Caco-2 (cell line): ENCODE measurements around the gene FNDC3B. TPM values are rescaled to one million over a fixed set of nuclear protein-coding genes. Genes with fewer than 3 reads are reported as not detected.

Experiments
- BruUV-seq: library from RNA; stranded (reverse); fragments of 400-500 nt; replicated peaks from 2 replicates; lab custom pipeline; 2021; lab: Mats Ljungman, UMichigan
- CTCF ChIA-PET: fragments of 300-600 bp; sonication (Branson Sonifier 250); formaldehyde crosslinking; loops from one replicate; lab custom pipeline; 2022; ENCODE audit warnings: antibody characterized with exemption; lab: Charles Lee
- POLR2A ChIA-PET: fragments of 300-600 bp; sonication (Branson Sonifier 250); formaldehyde crosslinking; loops from one replicate; lab custom pipeline; 2022; ENCODE audit warnings: antibody characterized with exemption; lab: Charles Lee
- DNase-seq, 2 experiments: peaks; one replicate each; pipeline versions ENCODE4 v3.0.0 to v3.0.0-alpha.2; 2020 to 2022
- H3K27me3 ChIP-seq: replicated peaks from 2 replicates; pipeline ENCODE4 v1.6.0; 2011; ENCODE audit warnings: low read length; ENCODE audit not compliant: control insufficient read depth, insufficient read depth
- H3K36me3 ChIP-seq: 2 replicates; pipeline ENCODE4 v1.5.1; 2011; ENCODE audit warnings: low read length; ENCODE audit not compliant: control insufficient read depth, insufficient read depth
- H3K4me1 ChIP-seq: fragments of 250-450 bp; sonication (Bioruptor Pico); 2 replicates; pipeline ENCODE4 v1.5.1; 2020; ENCODE audit warnings: mild to moderate bottlenecking
- H3K4me3 ChIP-seq: 2 replicates; pipeline ENCODE4 v1.5.1; 2011; ENCODE audit warnings: low read depth, mild to moderate bottlenecking, control low read depth, low read length
- H3K9me3 ChIP-seq: fragments of 250-450 bp; sonication (Bioruptor Pico); 2 replicates; pipeline ENCODE4 v1.5.1; 2020; ENCODE audit warnings: mild to moderate bottlenecking, moderate library complexity
- H3K27ac Mint-ChIP-seq: one replicate; pipeline ENCODE4 v1.8.0; 2022; ENCODE audit warnings: mixed read lengths; ENCODE audit not compliant: unreplicated experiment
- H3K27me3 Mint-ChIP-seq: one replicate; pipeline ENCODE4 v1.8.0; 2022; ENCODE audit warnings: mixed read lengths; ENCODE audit not compliant: insufficient read depth, unreplicated experiment
- H3K36me3 Mint-ChIP-seq: one replicate; pipeline ENCODE4 v1.8.0; 2022; ENCODE audit warnings: mild to moderate bottlenecking, mixed read lengths; ENCODE audit not compliant: insufficient read depth, unreplicated experiment
- H3K4me1 Mint-ChIP-seq: one replicate; pipeline ENCODE4 v1.8.0; 2022; ENCODE audit warnings: low read depth, mixed read lengths; ENCODE audit not compliant: unreplicated experiment
- H3K4me3 Mint-ChIP-seq: one replicate; pipeline ENCODE4 v1.8.0; 2022; ENCODE audit warnings: mild to moderate bottlenecking, moderate library complexity, mixed read lengths; ENCODE audit not compliant: unreplicated experiment
- H3K9me3 Mint-ChIP-seq: one replicate; pipeline ENCODE4 v1.8.0; 2022; ENCODE audit warnings: mixed read lengths; ENCODE audit not compliant: unreplicated experiment
- CTCF ChIP-seq, 2 experiments: fragments of 200-600 bp in 1 of 2; IDR thresholded peaks; 1 replicate in 1 of 2; 2 replicates in 1 of 2; pipeline versions ENCODE4 v1.5.1 to v1.8.0; 2011 to 2022; ENCODE audit warnings: antibody characterized with exemption in 1 of 2, control low read depth in 1 of 2, inconsistent platforms in 1 of 2, low read depth in 1 of 2, low read length in 1 of 2, mild to moderate bottlenecking in 1 of 2, moderate library complexity in 1 of 2; ENCODE audit not compliant: insufficient read depth in 1 of 2, severe bottlenecking in 1 of 2, unreplicated experiment in 1 of 2
- intact Hi-C: fragments of 100-400 bp; cut with micrococcal nuclease; formaldehyde crosslinking; loops from one replicate; pipeline ENCODE4 v1.10.0; 2022; ENCODE audit not compliant: unreplicated experiment
- total RNA-seq: library from RNA; stranded (reverse); gene quantifications from 2 replicates; pipeline ENCODE4 v1.2.3, GENCODE V29; 2022

Gene FNDC3B
- total RNA-seq, 1 experiment from 2014 or later, result 59.8 TPM

- no peak for TF ChIP-seq CTCF (IDR thresholded peaks at IDR 0.05; ENCODE audit: insufficient read depth in 1 of 2, low read depth in 1 of 2, low read length in 1 of 2, severe bottlenecking in 1 of 2, unreplicated experiment in 1 of 2)
- Mint-ChIP-seq H3K27ac (no peak overlapping the region), H3K9me3 (no peaks in the 10 kb centered on the region), H3K4me1 (peaks cover 12% of the 10 kb centered on the region), H3K27me3 (no peaks in the 10 kb centered on the region), H3K36me3 (peaks cover 4% of the 10 kb centered on the region), H3K4me3 (no peak overlapping the region)
- ChIA-PET CTCF (no interaction called here), POLR2A (interaction anchor here (0.6 kb wide), 1 partner anchor 531 kb away, joined by 3 read pairs; no protein-coding TSS in a partner anchor)
- H3K4me3 ChIP-seq, result no peak overlapping the region
- BruUV-seq, result no TSS peak
- H3K9me3 ChIP-seq, result no peaks in the 10 kb centered on the region
- intact Hi-C loops, result no loop called here
- H3K36me3 ChIP-seq, result no peaks in the 10 kb centered on the region
- no peak for DNase-seq
- H3K27me3 ChIP-seq, result no peaks in the 10 kb centered on the region
- peaks cover 4% of the 10 kb centered on the region for H3K4me1 ChIP-seq
Measured at GRCh38 chr3:172209333-172210321, 170.2 kb downstream of the FNDC3B start.

GRCh38 chr3:172210355-172210754 is 171.0 kb downstream of the FNDC3B start:
- intact Hi-C loops, result no loop called here
- peaks cover 12% of the 10 kb centered on the region for H3K4me1 Mint-ChIP-seq
- H3K27ac Mint-ChIP-seq, result no peak overlapping the region
- ChIA-PET CTCF (no interaction called here), POLR2A (no interaction called here)
- no peaks in the 10 kb centered on the region for H3K36me3 Mint-ChIP-seq
- H3K36me3 ChIP-seq, result no peaks in the 10 kb centered on the region
- TF ChIP-seq CTCF (IDR thresholded peaks at IDR 0.05; ENCODE audit: insufficient read depth in 1 of 2, low read depth in 1 of 2, low read length in 1 of 2, severe bottlenecking in 1 of 2, unreplicated experiment in 1 of 2), result no peak
- DNase-seq, result no peak
- H3K9me3 Mint-ChIP-seq, result no peaks in the 10 kb centered on the region
- H3K4me3 ChIP-seq, result no peak overlapping the region
- no peak overlapping the region for H3K4me3 Mint-ChIP-seq
- H3K4me1 ChIP-seq, result no peaks in the 10 kb centered on the region
- BruUV-seq, result no TSS peak
- no peaks in the 10 kb centered on the region for H3K9me3 ChIP-seq
- H3K27me3 Mint-ChIP-seq, result no peaks in the 10 kb centered on the region
- H3K27me3 ChIP-seq, result no peaks in the 10 kb centered on the region

GRCh38 chr3:172211123-172211522 is 171.7 kb downstream of the FNDC3B start:
- Mint-ChIP-seq H3K4me3 (no peak overlapping the region), H3K27ac (no peak overlapping the region), H3K27me3 (no peaks in the 10 kb centered on the region), H3K9me3 (no peaks in the 10 kb centered on the region), H3K4me1 (peaks cover 12% of the 10 kb centered on the region), H3K36me3 (no peaks in the 10 kb centered on the region)
- Histone ChIP-seq H3K4me3 (no peak overlapping the region), H3K27me3 (no peaks in the 10 kb centered on the region), H3K36me3 (no peaks in the 10 kb centered on the region), H3K9me3 (no peaks in the 10 kb centered on the region), H3K4me1 (no peaks in the 10 kb centered on the region)
- no TSS peak for BruUV-seq
- intact Hi-C loops, result no loop called here
- ChIA-PET CTCF (no interaction called here), POLR2A (no interaction called here)
- no peak for DNase-seq
- no peak for TF ChIP-seq CTCF (IDR thresholded peaks at IDR 0.05; ENCODE audit: insufficient read depth in 1 of 2, low read depth in 1 of 2, low read length in 1 of 2, severe bottlenecking in 1 of 2, unreplicated experiment in 1 of 2)
